Stimulated activated CD4-positive, alpha-beta T cell treated with anti-CD3 and anti-CD28 coated beads, TNF-alpha, amount 100 ng/mL, for 4 hours (primary cell): ENCODE data around the gene EBI3.
"Not testable (repeated sequence)": the region's sequence is repeated elsewhere in the genome, so short reads cannot be mapped to it uniquely, and the experiment has no call there.

Experiments
- DNase-seq, 3 experiments: peaks; one replicate each; pipeline ENCODE4 v3.0.0-alpha.2; 2020; ENCODE audit warnings: low read depth in 3 of 3

Gene EBI3

GRCh38 chr19:4278010-4278409, 48.7 kb downstream of the EBI3 start:
- no peak for DNase-seq

- DNase-seq, result no peak
Observed at GRCh38 chr19:4278419-4279266, 49.3 kb downstream of the EBI3 start, which contains the start of gene SHD. SHD (plus strand) TSS chr19:4279266; CDS start chr19:4280064, 798 bp downstream.

- DNase-seq, result no peak
Observed at GRCh38 chr19:4279267-4279529, 49.9 kb downstream of the EBI3 start.

GRCh38 chr19:4279530-4280422, 50.5 kb downstream of the EBI3 start:
- no peak for DNase-seq

- no peak for DNase-seq
Observed at GRCh38 chr19:4284176-4284958, 55.0 kb downstream of the EBI3 start.

GRCh38 chr19:4284974-4285373, 55.7 kb downstream of the EBI3 start:
- DNase-seq, result no peak

- DNase-seq, result not testable (repeated sequence)
Observed at GRCh38 chr19:4286141-4286540, 56.8 kb downstream of the EBI3 start.
